Measurements from ENCODE around the gene HMGB1. TPM values are rescaled to one million over a fixed set of nuclear protein-coding genes. Genes with fewer than 3 reads are reported as not detected.
A peak's percentile ranks its signal among the peaks of the same experiment; 100 is the strongest.

The HMGB1 gene
- 224 TPM for total RNA-seq
- long read RNA-seq, full-length matches to known transcripts = 272 of 337 reads
- long read RNA-seq, partial matches to known transcripts = 53 of 337 reads
- long read RNA-seq, other reads (novel, unspliced or antisense) = 12 of 337 reads

- Histone ChIP-seq H3K27ac (peak within 1 kb of the TSS; percentile 99), H3K36me3 (peaks cover 19% of the 10 kb centered on the region), H3K27me3 (no peaks in the 10 kb centered on the region), H3K4me3 (peak within 1 kb of the TSS; percentile 76), H3K9me3 (no peaks in the 10 kb centered on the region), H3K4me1 (peaks cover 31% of the 10 kb centered on the region)
- TF ChIP-seq, protein P1, sequence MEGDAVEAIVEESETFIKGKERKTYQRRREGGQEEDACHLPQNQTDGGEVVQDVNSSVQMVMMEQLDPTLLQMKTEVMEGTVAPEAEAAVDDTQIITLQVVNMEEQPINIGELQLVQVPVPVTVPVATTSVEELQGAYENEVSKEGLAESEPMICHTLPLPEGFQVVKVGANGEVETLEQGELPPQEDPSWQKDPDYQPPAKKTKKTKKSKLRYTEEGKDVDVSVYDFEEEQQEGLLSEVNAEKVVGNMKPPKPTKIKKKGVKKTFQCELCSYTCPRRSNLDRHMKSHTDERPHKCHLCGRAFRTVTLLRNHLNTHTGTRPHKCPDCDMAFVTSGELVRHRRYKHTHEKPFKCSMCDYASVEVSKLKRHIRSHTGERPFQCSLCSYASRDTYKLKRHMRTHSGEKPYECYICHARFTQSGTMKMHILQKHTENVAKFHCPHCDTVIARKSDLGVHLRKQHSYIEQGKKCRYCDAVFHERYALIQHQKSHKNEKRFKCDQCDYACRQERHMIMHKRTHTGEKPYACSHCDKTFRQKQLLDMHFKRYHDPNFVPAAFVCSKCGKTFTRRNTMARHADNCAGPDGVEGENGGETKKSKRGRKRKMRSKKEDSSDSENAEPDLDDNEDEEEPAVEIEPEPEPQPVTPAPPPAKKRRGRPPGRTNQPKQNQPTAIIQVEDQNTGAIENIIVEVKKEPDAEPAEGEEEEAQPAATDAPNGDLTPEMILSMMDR (IDR thresholded peaks at IDR 0.05) = no peak
- DNase-seq (peak; percentile 98), ATAC-seq (peak; percentile 96)
- intact Hi-C loops (cut with DNase I) = no loop called here
Observed at GRCh38 chr13:30465593-30466357, at the start of gene HMGB1. TSS of gene HMGB1 (minus strand) at chr13:30465936. CDS start at chr13:30463680, 2,256 bp downstream.

DNA sequence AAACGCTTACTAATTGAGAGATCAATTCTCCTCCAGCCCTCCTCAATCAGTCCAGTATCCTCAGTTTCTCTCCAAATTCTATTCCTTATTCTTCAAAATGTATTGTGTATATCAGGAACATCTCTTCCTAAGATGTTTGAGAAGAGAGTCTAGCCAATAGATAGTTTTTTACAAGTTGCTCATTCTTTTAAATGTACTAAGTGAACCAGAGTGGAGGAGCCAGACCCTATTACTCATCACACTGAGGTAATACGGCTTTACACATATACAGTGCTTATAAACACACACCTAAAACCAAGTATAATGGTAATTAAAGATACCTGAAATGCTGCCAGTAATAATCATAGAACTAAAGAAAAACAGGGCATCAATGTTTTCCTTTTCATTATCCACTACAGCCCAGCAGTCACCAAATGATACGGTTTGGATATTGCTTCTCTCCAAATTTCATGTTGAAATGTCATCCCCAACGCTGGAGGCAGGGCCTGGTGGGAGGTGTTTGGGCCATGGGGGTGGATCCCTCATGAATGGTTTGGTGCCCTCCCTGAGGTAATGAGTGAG lies 45.2 kb upstream of the HMGB1 start:
- no peaks in the 10 kb centered on the region for H3K27me3 ChIP-seq
- no peaks in the 10 kb centered on the region for H3K9me3 ChIP-seq
- no peaks in the 10 kb centered on the region for H3K4me1 ChIP-seq
- no peaks in the 10 kb centered on the region for H3K36me3 ChIP-seq
- intact Hi-C loops (cut with DNase I) = no loop called here
- ATAC-seq (no peak), DNase-seq (no peak)
- TF ChIP-seq, protein P1 (IDR thresholded peaks at IDR 0.05) = no peak
- no peak overlapping the region for H3K4me3 ChIP-seq
- H3K27ac ChIP-seq = no peak overlapping the region

- ATAC-seq = no peak
- no peak overlapping the region for H3K4me3 ChIP-seq
- intact Hi-C loops (cut with DNase I) = no loop called here
- no peaks in the 10 kb centered on the region for H3K4me1 ChIP-seq
- H3K36me3 ChIP-seq = no peaks in the 10 kb centered on the region
- H3K27me3 ChIP-seq = no peaks in the 10 kb centered on the region
- DNase-seq = no peak
- TF ChIP-seq, protein P1 (IDR thresholded peaks at IDR 0.05) = no peak
- no peak overlapping the region for H3K27ac ChIP-seq
- H3K9me3 ChIP-seq = no peaks in the 10 kb centered on the region
Observed at GRCh38 chr13:30510091-30510490, 44.4 kb upstream of the HMGB1 start.

GRCh38 chr13:30509254-30510050 lies 43.7 kb upstream of the HMGB1 start:
- H3K9me3 ChIP-seq = no peaks in the 10 kb centered on the region
- no peaks in the 10 kb centered on the region for H3K36me3 ChIP-seq
- ATAC-seq (no peak), DNase-seq (no peak)
- no peak overlapping the region for H3K4me3 ChIP-seq
- H3K27me3 ChIP-seq = no peaks in the 10 kb centered on the region
- no peak overlapping the region for H3K27ac ChIP-seq
- H3K4me1 ChIP-seq = no peaks in the 10 kb centered on the region
- intact Hi-C loops (cut with DNase I) = no loop called here
- TF ChIP-seq, protein P1 (IDR thresholded peaks at IDR 0.05) = no peak

DNA sequence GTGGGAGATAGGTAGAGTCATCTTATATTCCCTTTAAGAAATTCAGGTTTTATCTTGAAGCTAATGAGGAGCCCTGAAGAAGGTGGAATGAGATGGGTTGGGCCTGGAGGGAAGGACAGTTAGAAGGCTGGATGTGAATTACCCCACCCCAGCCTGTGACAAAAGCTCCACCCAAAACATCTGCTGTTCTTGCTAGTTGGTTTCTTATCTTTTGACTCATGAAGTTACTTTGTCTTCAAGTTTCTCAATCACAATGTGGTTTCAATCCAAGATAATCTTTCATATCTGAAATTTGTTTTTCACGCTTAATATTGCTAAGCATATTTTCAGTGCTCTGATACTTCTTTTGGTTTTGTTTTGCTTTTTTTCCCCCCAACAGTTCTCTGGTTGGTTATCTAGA lies 38.3 kb upstream of the HMGB1 start:
- Histone ChIP-seq H3K27ac (no peak overlapping the region), H3K9me3 (no peaks in the 10 kb centered on the region), H3K36me3 (no peaks in the 10 kb centered on the region), H3K4me3 (no peak overlapping the region), H3K4me1 (no peaks in the 10 kb centered on the region), H3K27me3 (no peaks in the 10 kb centered on the region)
- intact Hi-C loops (cut with DNase I) = no loop called here
- no peak for ATAC-seq
- no peak for DNase-seq
- TF ChIP-seq, protein P1 (IDR thresholded peaks at IDR 0.05) = no peak
